HEK293 (cell line): ENCODE results near the gene TRAPPC3L.
A peak's percentile ranks its signal among the peaks of the same experiment; 100 is the strongest.

ENCODE experiments used
- CTCF ChIA-PET: fragments of 350-600 bp; formaldehyde crosslinking; extraction: SDS; loops from one replicate; lab custom pipeline; 2021; ENCODE audit warnings: antibody characterized with exemption; lab: Yijun Ruan, JAX
- POLR2A ChIA-PET: fragments of 300-600 bp; formaldehyde crosslinking; extraction: SDS; loops from one replicate; lab custom pipeline; 2020; ENCODE audit warnings: antibody characterized with exemption, inconsistent platforms; lab: Yijun Ruan, JAX
- H3K27ac ChIP-seq: fragments of 200-500 bp; sonication (Bioruptor generic); 2 replicates; pipeline ENCODE4 v1.5.1; 2014; ENCODE audit warnings: low read depth, low read length, control low read depth, inconsistent platforms; ENCODE audit errors: extremely low read depth
- H3K36me3 ChIP-seq, 2 experiments: fragments of 200-500 bp in 1 of 2; sonication (Bioruptor generic) in 1 of 2; 1 replicate in 1 of 2; 2 replicates in 1 of 2; pipeline ENCODE4 v1.5.1; 2014 to 2017; ENCODE audit warnings: inconsistent platforms in 2 of 2, low read length in 2 of 2; ENCODE audit not compliant: control insufficient read depth in 2 of 2, insufficient read depth in 1 of 2
- H3K4me1 ChIP-seq: fragments of 200-500 bp; sonication (Bioruptor generic); 2 replicates; pipeline ENCODE4 v1.5.1; 2014; ENCODE audit warnings: mild to moderate bottlenecking, low read length, inconsistent platforms; ENCODE audit not compliant: control insufficient read depth, insufficient read depth
- H3K4me3 ChIP-seq: 2 replicates; pipeline ENCODE4 v1.5.1; 2011; ENCODE audit warnings: low read depth, mild to moderate bottlenecking, control low read depth, low read length, moderate library complexity
- H3K9me3 ChIP-seq: fragments of 200-500 bp; sonication (Bioruptor generic); 2 replicates; pipeline ENCODE4 v1.5.1; 2014; ENCODE audit warnings: low read depth, low read length, inconsistent platforms; ENCODE audit not compliant: control insufficient read depth, insufficient read depth
- KLF7 ChIP-seq: fragments of 450-650 bp; formaldehyde crosslinking; IDR thresholded peaks from 2 replicates; pipeline ENCODE4 v1.5.1; 2016; ENCODE audit warnings: missing biosample characterization, missing genetic modification characterization, borderline replicate concordance
- MZF1 ChIP-seq: fragments of 450-650 bp; formaldehyde crosslinking; IDR thresholded peaks from 2 replicates; pipeline ENCODE4 v1.5.1; 2017; ENCODE audit warnings: missing biosample characterization, missing genetic modification characterization, borderline replicate concordance
- OVOL3 ChIP-seq: fragments of 450-650 bp; formaldehyde crosslinking; IDR thresholded peaks from 2 replicates; pipeline ENCODE4 v1.5.1; 2016; ENCODE audit warnings: missing biosample characterization, missing genetic modification characterization
- SCRT2 ChIP-seq: fragments of 450-650 bp; formaldehyde crosslinking; IDR thresholded peaks from 2 replicates; pipeline ENCODE4 v1.5.1; 2016; ENCODE audit warnings: missing biosample characterization, missing genetic modification characterization
- SETDB1 ChIP-seq: IDR thresholded peaks from one replicate; pipeline ENCODE4 v1.6.1; 2017; ENCODE audit warnings: mild to moderate bottlenecking, low read length, moderate library complexity, mixed read lengths; ENCODE audit not compliant: insufficient read length
- TRIM28 ChIP-seq: IDR thresholded peaks from 2 replicates; pipeline ENCODE4 v1.6.1; 2011; ENCODE audit warnings: low read length, control low read depth, borderline replicate concordance
- ZNF19 ChIP-seq: fragments of 450-650 bp; formaldehyde crosslinking; IDR thresholded peaks from 2 replicates; pipeline ENCODE4; 2016; ENCODE audit warnings: missing biosample characterization, missing genetic modification characterization, low read depth
- ZNF274 ChIP-seq, 2 experiments: fragments of 200-500 bp in 1 of 2; fragments of 450-650 bp in 1 of 2; sonication (Bioruptor generic) in 1 of 2; formaldehyde crosslinking in 1 of 2; IDR thresholded peaks; 2 replicates each; pipeline versions ENCODE4 v1.5.1 to v1.6.1; 2014 to 2016; ENCODE audit warnings: borderline replicate concordance in 1 of 2, inconsistent platforms in 1 of 2, low read length in 1 of 2, missing biosample characterization in 1 of 2, missing genetic modification characterization in 1 of 2
- ZNF366 ChIP-seq: fragments of 450-650 bp; formaldehyde crosslinking; conservative IDR thresholded peaks from 2 replicates; pipeline ENCODE4 v1.5.1; 2016; ENCODE audit warnings: missing biosample characterization, missing genetic modification characterization
- ZNF518A ChIP-seq: fragments of 450-650 bp; formaldehyde crosslinking; conservative IDR thresholded peaks from 2 replicates; pipeline ENCODE4 v1.5.1; 2016; ENCODE audit warnings: low read depth, missing biosample characterization, missing genetic modification characterization
- ZNF558 ChIP-seq: fragments of 450-650 bp; formaldehyde crosslinking; IDR thresholded peaks from 2 replicates; pipeline ENCODE4 v1.5.1; 2016; ENCODE audit warnings: missing biosample characterization, missing genetic modification characterization
- ZNF596 ChIP-seq: fragments of 450-650 bp; IDR thresholded peaks from 2 replicates; pipeline ENCODE4 v1.5.0; 2018; ENCODE audit warnings: missing biosample characterization, mild to moderate bottlenecking, missing genetic modification characterization, moderate library complexity
- ZNF654 ChIP-seq: fragments of 450-650 bp; formaldehyde crosslinking; IDR thresholded peaks from 2 replicates; pipeline ENCODE4 v1.5.1; 2016; ENCODE audit warnings: low read depth, missing biosample characterization, missing genetic modification characterization
- ZNF692 ChIP-seq: fragments of 450-650 bp; formaldehyde crosslinking; IDR thresholded peaks from 2 replicates; pipeline ENCODE4 v1.5.1; 2016; ENCODE audit warnings: missing biosample characterization, missing genetic modification characterization
- ZNF791 ChIP-seq: fragments of 450-650 bp; formaldehyde crosslinking; IDR thresholded peaks from 2 replicates; pipeline ENCODE4 v1.5.1; 2016; ENCODE audit warnings: missing biosample characterization, missing genetic modification characterization
- ZSCAN4 ChIP-seq: fragments of 450-650 bp; formaldehyde crosslinking; IDR thresholded peaks from 2 replicates; pipeline ENCODE4 v1.5.1; 2017; ENCODE audit warnings: missing biosample characterization, missing genetic modification characterization

The TRAPPC3L gene

GRCh38 chr6:116518621-116519368 is 26.7 kb downstream of the TRAPPC3L start:
- H3K36me3 ChIP-seq, result peaks cover 0 to 15% of the 10 kb centered on the region in 2 experiments; a peak in 1 of 3 replicates
- peak; percentile 86 for TF ChIP-seq SCRT2
- TF ChIP-seq MZF1 (tag by site-specific recombination), result no peak
- no peak for TF ChIP-seq KLF7 (tag by site-specific recombination)
- TF ChIP-seq SETDB1, result no peak
- 0 out of 2 replicates have a peak, but pooled peaks have one; percentile 47 for TF ChIP-seq TRIM28
- H3K9me3 ChIP-seq, result no peaks in the 10 kb centered on the region
- CTCF ChIA-PET, result interaction anchor here (1.5 to 1.9 kb wide), 3 partner anchors 14 to 44 kb away, joined by 3 to 7 read pairs (median 6); no protein-coding TSS in a partner anchor
- H3K27ac ChIP-seq, result no peak overlapping the region
- POLR2A ChIA-PET, result no interaction called here
- H3K4me3 ChIP-seq, result no peak overlapping the region
- no peaks in the 10 kb centered on the region for H3K4me1 ChIP-seq

- Histone ChIP-seq H3K9me3 (no peaks in the 10 kb centered on the region), H3K27ac (no peak overlapping the region), H3K4me3 (no peak overlapping the region), H3K4me1 (peaks cover 13% of the 10 kb centered on the region), H3K36me3 (peaks cover 0 to 15% of the 10 kb centered on the region in 2 experiments; a peak in 1 of 3 replicates)
- CTCF ChIA-PET, result interaction anchor here (0.6 to 6.0 kb wide), 13 partner anchors 9 to 246 kb away, joined by 3 to 75 read pairs (median 4); no protein-coding TSS in a partner anchor
- TF ChIP-seq ZSCAN4 (tag by site-specific recombination) (no peak), ZNF791 (no peak)
- POLR2A ChIA-PET, result no interaction called here
Measured at GRCh38 chr6:116515141-116515540, 30.3 kb downstream of the TRAPPC3L start.

- CTCF ChIA-PET, result interaction anchor here (0.7 to 6.0 kb wide), 8 partner anchors 11 to 245 kb away, joined by 3 to 75 read pairs (median 7); no protein-coding TSS in a partner anchor
- Histone ChIP-seq H3K4me1 (peaks cover 13% of the 10 kb centered on the region), H3K9me3 (no peaks in the 10 kb centered on the region), H3K27ac (no peak overlapping the region), H3K36me3 (peaks cover 0 to 15% of the 10 kb centered on the region in 2 experiments; a peak in 1 of 3 replicates)
- no peak for TF ChIP-seq ZNF558 (tag by site-specific recombination)
- no peak for TF ChIP-seq ZNF19
- no peak for TF ChIP-seq ZNF654 (tag by site-specific recombination)
- no peak for TF ChIP-seq ZNF274 (IDR thresholded peaks at IDR 0.05; ENCODE audit: low read length)
- no peak for TF ChIP-seq ZNF274 (tag by site-specific recombination; IDR thresholded peaks at IDR 0.05; ENCODE audit: borderline replicate concordance)
- TF ChIP-seq, all 188 proteins: peak for 0
- no peak overlapping the region for H3K4me3 ChIP-seq
- POLR2A ChIA-PET, result interaction anchor here (1.0 kb wide), 1 partner anchor 143 kb away, joined by 3 read pairs; no protein-coding TSS in a partner anchor
Measured at GRCh38 chr6:116514111-116514510, 31.4 kb downstream of the TRAPPC3L start.

- CTCF ChIA-PET, result interaction anchor here (0.7 to 6.0 kb wide), 8 partner anchors 10 to 305 kb away, joined by 3 to 75 read pairs (median 22); no protein-coding TSS in a partner anchor
- TF ChIP-seq ZNF596 (tag by site-specific recombination) (no peak), ZNF518A (tag by site-specific recombination) (no peak), ZNF366 (tag by site-specific recombination) (no peak), OVOL3 (tag by site-specific recombination) (no peak), ZNF692 (tag by site-specific recombination) (no peak), ZNF274 (IDR thresholded peaks at IDR 0.05; ENCODE audit: low read length) (no peak), ZNF274 (tag by site-specific recombination; IDR thresholded peaks at IDR 0.05; ENCODE audit: borderline replicate concordance) (no peak)
Measured at GRCh38 chr6:116513224-116513875, 32.1 kb downstream of the TRAPPC3L start.

More at GRCh38 chr6:116513224-116513875, 32.1 kb downstream of the TRAPPC3L start:
- POLR2A ChIA-PET, result interaction anchor here (1.0 kb wide), 1 partner anchor 142 kb away, joined by 3 read pairs; no protein-coding TSS in a partner anchor
- Histone ChIP-seq H3K36me3 (peaks cover 0 to 15% of the 10 kb centered on the region in 2 experiments; a peak in 1 of 3 replicates), H3K4me3 (no peak overlapping the region), H3K9me3 (no peaks in the 10 kb centered on the region), H3K4me1 (peaks cover 13% of the 10 kb centered on the region), H3K27ac (no peak overlapping the region)
